22Rv1 (cell line): ENCODE results near the gene HBZ.

Experiments used
- ZFX ChIP-seq: fragments of 450-650 bp; IDR thresholded peaks from 2 replicates; pipeline ENCODE4 v1.6.1; 2017; ENCODE audit warnings: antibody characterized with exemption, borderline replicate concordance
- TF ChIP-seq, protein P1 (sequence below): fragments of 450-650 bp; IDR thresholded peaks from 2 replicates; pipeline ENCODE4 v1.5.1; 2017; ENCODE audit warnings: mild to moderate bottlenecking

DNA sequence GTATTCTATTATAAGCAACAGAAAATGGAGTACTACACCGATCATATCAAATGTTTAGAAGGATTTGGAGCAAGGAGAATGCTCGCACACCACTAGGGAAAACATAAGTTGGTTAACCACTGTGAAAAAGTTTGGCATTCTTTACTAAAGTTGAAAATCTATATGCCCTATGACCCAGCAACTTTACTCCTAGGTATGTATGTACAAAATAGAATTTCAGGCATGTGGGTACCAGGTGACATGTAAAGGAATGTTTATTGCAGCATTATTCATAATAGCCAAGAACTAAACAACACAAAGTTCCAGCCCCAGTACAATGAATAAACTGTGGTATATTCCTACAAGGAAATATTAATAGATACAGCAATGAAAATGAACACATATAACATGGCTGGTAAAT lies 5.8 kb upstream of the HBZ start:
- TF ChIP-seq, protein P1, sequence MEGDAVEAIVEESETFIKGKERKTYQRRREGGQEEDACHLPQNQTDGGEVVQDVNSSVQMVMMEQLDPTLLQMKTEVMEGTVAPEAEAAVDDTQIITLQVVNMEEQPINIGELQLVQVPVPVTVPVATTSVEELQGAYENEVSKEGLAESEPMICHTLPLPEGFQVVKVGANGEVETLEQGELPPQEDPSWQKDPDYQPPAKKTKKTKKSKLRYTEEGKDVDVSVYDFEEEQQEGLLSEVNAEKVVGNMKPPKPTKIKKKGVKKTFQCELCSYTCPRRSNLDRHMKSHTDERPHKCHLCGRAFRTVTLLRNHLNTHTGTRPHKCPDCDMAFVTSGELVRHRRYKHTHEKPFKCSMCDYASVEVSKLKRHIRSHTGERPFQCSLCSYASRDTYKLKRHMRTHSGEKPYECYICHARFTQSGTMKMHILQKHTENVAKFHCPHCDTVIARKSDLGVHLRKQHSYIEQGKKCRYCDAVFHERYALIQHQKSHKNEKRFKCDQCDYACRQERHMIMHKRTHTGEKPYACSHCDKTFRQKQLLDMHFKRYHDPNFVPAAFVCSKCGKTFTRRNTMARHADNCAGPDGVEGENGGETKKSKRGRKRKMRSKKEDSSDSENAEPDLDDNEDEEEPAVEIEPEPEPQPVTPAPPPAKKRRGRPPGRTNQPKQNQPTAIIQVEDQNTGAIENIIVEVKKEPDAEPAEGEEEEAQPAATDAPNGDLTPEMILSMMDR = no peak
- TF ChIP-seq ZFX = no peak
